Activated T-cell treated with anti-CD3 and anti-CD28 coated beads for 1 hour (primary cell): ENCODE results near the gene STAG3.
"Not testable (repeated sequence)": the region's sequence is repeated elsewhere in the genome, so short reads cannot be mapped to it uniquely, and the experiment has no call there.

Experiments used
- DNase-seq: peaks from one replicate; pipeline ENCODE4 v3.0.0-alpha.2; 2020; ENCODE audit warnings: low read depth

The STAG3 gene

GRCh38 chr7:100246865-100247137 lies 69.1 kb downstream of the STAG3 start:
- DNase-seq = not testable (repeated sequence)

GRCh38 chr7:100247152-100247757 lies 69.5 kb downstream of the STAG3 start:
- no peak for DNase-seq

- DNase-seq = no peak
These were observed 70.8 kb downstream of the STAG3 start for GRCh38 chr7:100248483-100248882.

DNA sequence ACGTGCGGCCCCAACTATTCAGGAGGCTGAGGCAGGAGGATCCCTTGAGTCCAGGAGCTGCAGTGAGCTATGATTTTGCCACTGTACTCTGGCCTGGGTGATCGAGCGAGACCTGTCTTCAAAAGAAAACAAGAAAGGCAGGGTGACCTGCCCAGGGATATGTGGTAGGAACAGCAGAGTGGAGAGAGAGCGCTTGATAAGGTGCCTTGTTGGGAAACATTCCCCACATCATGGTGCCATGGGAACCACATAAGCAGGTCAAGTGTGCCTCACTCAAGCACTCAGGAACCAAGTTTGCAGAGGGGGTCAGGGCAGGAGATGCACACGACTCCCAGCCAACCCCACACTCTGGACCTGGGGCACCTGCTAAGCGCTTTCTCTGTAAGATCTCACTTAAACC lies 79.3 kb downstream of the STAG3 start:
- no peak for DNase-seq

- not testable (repeated sequence) for DNase-seq
These were observed 82.3 kb downstream of the STAG3 start for GRCh38 chr7:100259984-100260383.

DNA sequence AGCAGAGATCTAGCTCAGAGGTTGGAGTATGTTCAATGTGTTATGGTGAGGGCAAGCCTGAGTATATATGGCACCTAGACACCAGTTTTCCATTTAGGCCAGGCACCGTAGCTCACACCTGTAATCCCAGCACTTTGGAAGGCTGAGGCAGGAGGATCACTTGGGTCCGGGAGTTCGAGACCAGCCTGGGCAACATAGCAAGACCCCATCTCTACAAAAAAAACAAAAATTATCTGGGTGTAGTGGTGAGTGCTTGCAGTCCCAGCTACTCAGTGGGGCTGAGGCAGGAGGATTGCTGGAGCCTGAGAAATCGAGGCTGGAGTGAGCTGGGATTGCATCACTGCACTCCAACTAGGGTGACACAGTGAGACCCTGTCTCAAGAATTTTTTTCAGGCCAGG lies 85.2 kb downstream of the STAG3 start:
- not testable (repeated sequence) for DNase-seq
